Amniotic epithelial cell (primary cell): ENCODE data around the gene ORM2.
"Not testable (repeated sequence)": the region's sequence is repeated elsewhere in the genome, so short reads cannot be mapped to it uniquely, and the experiment has no call there.

Source experiments
- DNase-seq: peaks from one replicate; pipeline ENCODE4 v3.0.0-alpha.2; 2010; ENCODE audit warnings: low read depth

The ORM2 gene

DNA sequence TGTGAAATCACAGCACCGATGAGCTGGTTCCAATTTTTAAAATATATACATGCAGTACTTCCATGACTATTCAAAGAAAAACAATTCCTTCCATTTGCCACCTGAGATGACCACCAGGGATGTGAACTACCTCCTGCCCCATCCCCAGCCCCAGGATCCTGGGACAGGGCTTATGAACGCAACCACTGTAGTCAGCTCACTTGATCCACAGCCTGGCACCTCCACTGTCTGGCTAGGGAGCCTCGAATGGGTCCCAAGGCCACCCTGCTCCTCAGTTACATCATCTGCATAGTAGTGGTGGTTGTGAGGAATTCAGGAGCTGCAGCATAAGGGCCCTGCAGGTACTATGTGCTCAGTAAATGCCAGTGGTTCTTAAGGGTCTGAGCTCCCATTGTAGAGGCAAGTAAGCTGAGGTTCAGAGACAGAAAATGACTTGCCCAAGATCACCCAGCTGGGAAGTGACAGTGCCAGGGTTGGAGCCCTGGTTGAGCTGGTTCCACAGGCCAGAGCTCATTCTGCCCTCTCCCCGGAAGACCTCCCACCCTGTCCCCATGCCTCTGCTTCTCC, 2.9 kb downstream of the ORM2 start:
- DNase-seq: not testable (repeated sequence)

DNA sequence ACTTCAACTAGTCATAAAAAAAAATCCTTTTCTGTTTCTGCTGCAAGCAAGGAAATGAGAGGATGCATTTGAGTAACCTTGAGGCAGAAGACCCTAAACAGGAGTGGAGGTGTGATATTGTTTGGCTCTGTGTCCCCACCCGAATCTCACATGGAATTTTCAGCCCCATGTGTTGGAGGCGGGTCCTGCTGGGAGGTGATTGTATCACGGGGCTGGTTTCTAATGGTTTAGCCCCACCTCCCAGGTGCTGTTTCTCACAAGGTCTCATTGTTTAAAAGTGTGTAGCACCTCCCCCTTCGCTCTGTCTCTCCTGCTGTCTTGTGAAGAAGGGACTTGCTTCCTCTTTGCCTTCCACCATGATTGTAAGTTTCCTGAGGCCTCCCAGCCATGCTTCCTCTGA, 4.0 kb downstream of the ORM2 start:
- DNase-seq: not testable (repeated sequence)

DNA sequence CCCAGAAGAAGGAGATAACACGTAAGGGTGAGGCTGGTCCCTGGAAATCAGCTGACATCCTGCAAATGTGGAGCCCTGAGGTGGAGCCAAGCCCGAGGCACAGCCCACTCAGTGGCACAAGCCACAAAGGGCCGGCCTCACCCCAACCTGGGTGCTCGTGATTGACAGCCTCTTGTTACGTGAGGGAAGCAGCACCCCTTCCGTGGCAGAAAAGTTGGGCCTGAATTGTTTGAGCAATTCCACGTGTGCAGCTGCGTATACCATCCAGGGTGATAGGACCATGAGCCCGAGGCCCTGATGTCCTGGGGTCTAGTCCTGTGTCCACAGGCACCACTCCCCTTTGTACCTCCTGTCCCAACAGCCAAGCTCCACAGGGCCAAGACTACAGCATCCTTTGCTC, 4.8 kb downstream of the ORM2 start:
- DNase-seq: no peak

DNA sequence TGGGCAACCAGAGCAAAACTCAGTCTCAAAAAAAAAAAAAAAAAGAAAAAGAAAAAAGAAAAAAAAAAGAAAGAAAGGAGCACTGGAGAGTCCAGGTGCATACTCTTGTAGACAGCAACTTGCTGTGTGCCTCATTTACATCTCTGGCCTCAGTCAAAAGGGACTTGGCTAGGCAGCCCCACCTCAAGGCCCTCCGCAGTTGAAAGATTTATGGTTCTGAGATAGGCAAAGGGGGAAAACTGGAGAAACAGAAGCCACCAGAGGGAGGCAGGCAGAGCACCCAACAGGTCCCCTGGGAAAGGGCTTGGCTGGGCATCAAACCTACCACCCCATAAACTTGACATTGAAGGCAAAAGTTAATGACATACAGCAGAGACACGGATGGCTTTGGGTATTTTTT, 6.1 kb downstream of the ORM2 start:
- no peak for DNase-seq

DNA sequence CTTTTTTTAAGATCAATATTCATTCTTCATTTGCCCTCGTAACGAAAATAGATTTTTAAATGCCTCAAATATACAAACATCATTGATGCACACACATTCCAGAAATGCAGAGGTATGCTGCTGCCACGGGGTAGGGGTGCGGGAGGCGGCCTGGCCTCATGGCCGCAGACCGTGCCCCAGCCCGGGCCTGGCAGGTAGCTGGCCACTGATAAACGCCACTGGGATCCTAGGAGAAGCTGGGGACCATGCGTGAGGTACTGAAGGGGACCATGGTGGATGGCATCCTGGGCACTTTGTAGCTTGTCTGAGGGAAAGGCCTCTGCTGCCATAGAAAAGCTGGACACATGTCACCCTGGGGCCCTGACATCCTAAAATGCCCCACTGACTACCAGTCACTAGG, 6.5 kb downstream of the ORM2 start:
- no peak for DNase-seq

DNA sequence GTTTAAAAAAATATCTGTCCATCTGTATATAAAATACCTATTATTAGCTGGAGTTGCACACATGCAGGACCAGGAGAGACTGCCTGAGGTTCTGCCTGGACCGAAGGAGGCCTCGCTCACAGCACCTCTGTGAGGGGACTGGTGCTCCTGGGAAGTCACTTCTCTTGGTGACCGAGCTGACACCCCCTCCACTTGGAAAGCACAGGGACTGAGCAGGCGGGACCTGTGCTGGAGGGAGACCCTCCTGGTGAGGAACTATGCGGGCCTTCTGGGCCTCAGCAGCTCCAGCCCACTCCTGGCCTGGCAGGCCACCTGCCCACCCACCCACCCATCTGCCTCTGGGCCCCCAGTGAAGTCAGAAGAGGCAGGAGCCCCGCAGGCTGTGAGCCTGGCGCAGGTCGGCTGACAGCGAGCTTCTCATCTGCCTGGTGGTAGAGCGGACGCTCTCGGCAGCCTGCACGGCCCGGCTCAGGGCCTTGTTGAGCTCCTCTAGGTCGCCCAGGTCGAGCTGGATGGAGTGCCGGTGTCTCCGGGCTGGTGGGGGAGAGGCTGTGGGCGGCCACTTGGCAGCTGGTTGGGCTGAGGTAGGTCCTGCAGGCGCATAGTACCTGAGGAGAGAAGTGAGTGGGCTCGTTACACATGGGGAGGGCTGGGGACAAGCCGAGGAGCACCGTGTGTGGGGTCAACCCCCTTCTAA, 7.2 kb downstream of the ORM2 start:
- no peak for DNase-seq

DNA sequence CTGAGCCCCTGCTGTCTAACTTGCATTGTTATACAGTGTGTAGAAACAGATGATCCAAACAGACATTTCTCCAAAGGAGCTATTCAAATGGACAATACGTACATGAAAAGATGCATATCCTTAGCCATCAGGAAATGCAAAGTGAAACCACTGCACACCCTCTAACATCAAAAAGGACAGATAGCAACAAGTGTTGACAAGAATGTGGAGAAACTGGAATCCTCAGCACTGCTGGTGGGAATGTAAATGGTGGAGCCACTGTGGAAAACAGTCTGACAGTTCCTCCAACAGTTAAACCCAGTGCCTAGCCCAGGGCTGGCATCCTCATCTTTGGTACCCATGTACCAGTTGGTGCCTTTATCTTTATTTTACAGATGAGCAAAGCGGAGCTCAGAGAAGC, 8.5 kb downstream of the ORM2 start:
- DNase-seq: no peak

DNA sequence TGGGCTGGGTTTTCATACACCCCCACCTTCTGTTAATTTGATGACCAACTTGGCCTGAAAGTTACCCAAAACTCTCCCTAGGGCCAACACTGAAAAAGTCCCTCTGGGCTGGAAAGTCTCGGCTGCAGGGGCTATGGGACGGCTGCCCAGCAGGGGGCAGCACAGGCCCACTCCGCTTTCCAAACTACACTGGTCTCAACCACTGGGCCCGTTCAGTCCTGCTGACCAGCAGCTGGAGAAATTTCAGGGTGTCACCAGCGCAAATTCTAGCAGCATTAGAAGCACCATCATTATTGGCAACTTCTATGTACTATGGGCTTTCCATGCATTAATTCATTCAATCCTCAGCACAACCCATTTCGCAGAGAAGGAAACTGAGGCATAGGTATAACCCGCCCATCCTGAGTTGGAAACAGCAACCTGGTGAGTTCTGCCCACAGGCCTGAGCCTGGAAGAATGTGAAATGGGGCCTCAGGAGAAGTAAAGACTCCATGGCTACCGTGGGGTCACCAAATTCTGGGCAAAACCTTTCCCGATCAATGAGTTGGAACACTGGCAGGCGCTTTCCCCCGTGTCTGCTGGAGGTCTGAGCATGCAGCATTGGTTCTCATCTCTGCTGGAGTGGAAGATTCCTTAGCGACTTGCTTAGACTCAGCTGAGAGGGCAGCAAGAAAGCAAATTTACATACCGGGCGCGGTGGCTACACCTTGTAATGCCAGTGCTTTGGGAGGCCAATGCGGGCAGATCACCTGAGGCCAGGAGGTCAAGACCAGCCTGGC, 9.7 kb downstream of the ORM2 start:
- DNase-seq: peak; percentile 41

DNA sequence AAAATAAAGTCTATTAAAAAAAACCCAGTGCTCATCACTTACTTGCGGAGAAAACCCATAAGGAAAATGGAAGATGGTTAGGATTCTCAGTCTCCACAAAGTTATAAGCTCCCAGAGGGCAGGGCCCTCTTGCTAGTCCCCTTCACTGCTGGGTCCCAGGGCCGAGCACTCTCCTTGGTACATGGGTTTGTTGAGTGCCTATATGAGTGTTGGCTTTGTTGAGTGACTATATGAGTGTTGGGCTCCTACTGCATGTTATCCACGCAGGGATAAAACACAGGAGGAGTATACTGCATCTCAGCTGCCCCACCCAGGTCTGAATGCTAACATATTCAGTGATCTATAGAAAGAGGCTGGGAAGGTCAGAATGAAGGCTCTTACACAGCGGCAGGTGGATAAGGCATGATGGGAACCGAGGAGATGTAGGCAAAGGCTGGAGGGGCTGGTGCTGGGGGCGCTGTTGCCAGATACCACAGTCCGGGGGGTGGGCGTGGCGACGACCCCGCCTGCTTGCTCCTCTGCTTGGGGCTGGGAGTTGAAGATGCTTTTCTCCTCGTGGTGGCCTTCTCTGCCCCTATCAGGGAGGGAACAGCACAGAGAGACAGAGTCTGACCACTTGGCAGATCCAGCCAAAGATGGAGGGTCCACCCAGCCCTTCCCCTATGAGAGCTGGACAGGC, 11.6 kb downstream of the ORM2 start:
- no peak for DNase-seq

DNA sequence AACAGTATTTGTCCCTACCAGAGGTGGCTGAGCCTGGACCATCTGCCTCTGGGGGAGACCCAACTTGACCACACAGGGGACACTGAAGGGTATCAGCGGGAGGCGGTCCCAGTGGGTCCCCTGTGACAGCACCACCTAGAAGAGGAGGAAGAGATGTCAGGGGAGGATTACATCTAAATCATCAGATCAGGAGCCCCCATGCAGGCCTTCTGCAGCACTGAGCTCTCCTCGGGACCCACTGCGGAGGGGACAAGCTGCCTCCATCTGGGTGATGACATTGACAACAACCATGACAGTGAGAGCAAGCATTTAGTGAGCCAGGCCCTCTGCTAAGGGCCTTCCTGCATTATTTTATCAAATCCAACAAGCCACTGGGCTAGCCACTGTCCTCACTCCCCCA, 12.3 kb downstream of the ORM2 start:
- no peak for DNase-seq

DNA sequence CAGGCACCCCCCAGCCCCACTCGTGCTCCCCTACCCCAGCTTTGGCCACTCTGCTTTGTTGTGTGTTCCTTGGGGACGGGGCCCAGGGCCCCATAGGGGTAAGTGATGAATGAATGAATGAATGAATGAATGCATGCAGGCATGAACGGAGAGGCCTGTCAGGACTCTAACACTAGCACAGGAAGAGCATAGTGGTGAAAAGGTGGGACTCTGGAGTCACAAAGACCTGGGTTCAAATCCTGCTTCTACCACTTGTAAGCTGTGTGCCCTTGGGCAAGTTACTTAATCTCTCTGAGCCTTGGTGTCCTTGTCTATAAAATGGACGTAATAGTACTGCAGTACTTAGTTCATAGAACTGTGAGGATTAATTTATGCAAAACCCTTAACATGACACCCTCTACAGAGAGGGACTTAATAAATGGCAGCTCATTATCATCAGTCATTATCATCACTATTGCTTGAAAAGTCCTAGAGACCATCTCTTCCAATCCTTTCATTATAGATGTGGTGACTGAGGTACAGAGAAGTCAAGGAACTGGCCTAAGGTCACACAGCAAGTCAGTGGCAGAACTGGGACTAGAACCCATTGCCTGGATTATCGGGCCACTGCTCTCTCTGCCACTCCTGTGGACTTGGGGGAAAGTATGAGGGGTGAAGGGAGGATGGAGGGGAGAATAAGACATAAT, 13.2 kb downstream of the ORM2 start:
- no peak for DNase-seq

DNA sequence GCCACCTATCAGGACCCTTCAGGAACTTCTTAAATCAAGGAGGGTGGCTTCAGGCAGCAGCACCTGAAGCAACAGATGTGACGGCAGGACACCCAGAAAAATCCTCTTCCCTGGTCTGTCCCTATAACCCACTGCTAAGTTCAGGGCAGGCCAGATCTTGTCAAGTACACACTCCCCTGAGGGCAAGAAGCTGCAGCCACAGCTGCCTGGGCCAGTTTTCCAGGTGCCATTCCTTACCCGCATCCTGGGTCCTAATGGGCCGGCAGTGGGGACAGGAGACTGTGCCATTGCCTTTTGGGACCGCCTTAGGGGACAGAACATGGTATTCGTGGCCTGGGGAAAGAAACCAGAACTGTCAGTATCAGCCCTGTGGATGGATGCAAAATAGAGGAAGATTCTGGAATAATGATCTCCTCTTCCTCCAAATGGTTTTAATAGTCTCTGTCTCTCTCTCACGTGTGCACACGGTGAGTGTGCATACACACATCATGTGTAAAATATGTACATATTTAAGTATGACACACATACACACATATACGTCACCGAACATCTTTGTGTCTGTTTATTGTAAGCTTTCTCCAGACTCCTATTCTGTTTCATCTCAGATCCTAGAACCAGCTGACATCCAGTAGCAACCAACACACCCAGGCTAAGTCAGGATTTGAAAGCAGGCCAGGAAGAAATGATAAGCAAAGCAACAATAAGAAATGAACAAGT, 14.0 kb downstream of the ORM2 start:
- DNase-seq: peak; percentile 74

DNA sequence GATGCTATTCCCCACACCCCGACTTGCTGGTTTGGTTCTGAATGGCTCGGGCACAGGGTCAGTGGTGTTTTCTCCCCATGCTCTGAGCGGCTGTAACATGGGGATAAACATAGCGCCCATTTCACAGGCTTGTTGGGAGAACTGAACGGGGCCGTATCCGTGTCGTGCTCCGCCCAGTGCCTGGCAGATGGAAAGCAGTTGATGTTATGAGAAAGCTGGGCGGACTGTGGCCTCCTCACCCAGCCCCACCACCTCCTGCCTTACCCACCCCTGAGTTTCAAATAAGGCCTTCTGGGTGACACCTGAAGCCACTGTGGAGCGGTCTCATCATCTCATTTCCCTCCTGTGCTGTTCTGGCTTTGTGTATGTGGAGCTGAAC, 14.5 kb downstream of the ORM2 start:
- DNase-seq: no peak

DNA sequence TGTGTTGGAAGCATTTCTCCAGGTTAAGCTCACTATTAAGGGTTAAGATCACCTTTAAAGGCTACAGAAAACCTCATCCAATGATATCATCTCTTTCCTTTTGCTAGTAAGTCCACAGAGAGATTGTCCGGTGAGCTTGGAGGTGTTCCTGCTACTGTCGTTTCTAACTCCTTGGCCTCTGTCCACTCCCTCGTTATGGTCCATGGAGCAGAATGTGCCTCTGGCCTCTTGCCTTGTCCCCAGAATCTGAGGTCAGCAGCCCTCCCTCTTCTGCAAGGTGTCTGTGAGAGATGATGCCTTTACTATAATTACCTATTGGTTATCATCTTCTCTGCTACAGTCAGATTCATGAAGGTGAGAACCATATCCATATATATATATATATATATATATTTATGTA, 15.0 kb downstream of the ORM2 start:
- no peak for DNase-seq

DNA sequence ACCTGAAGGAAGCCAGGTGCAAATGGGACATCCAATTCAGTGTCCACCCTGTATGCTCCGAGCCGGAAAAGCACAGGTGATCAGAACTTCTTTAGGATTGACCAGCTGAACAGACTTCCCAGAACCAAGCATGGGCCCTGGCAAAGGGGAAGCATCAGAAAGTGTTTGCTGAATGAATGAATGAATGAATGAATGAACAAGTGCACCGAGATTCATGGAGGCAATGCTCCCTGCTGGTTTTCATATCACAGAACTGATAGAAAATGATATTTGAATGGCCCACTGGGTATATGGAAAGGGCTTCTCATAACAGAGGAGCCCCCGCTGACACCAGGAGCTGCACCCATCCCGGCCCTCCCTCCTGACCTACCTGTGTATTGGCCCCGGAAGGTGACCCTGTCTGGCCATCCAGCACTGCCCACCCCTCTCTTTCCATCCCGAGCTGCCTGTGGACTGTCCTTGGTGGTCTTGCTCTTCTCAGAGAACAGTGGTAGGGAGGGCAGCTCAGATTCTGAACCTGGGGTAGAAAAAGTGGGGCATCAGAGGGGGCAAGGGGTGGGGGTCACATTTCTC, 15.9 kb downstream of the ORM2 start:
- DNase-seq: no peak

DNA sequence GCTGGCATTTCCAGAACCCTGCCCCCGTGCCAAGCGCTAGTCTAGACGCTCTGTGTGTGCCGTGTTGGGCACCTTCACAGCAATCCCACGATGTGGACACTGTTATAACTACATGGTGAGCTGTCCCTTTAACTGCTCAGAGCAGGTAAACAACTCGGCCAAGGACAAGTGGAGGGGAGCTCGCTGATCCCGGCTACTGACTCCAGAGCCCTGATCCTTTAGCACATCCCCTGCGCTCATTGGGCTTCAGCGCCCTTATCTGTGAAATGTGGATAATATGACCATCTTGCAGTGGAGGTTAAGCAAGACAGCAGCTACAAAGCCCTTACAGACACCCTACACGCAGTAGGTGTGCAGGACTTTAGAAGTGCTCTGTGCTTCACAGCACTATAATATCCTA, 16.5 kb downstream of the ORM2 start:
- no peak for DNase-seq

DNA sequence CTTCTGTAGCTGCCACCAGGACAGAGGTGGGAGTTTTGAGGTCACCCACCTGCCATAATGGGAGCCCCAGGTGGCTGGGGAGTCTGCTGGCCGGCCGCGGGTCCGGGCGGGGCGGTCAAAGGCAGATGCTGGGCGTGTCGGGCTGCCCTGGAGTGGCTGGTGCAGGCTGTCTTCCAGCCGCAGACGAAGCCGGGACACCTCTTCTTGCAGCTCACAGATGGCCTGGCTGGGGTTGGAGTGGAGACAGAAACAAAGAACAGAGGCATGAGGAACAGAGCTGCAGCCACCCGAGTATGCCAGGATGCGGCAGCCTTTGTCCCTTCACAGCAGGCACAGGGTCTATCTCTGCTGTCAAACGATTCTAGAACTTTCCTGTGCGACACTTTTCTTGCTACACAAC, 18.0 kb downstream of the ORM2 start:
- no peak for DNase-seq

DNA sequence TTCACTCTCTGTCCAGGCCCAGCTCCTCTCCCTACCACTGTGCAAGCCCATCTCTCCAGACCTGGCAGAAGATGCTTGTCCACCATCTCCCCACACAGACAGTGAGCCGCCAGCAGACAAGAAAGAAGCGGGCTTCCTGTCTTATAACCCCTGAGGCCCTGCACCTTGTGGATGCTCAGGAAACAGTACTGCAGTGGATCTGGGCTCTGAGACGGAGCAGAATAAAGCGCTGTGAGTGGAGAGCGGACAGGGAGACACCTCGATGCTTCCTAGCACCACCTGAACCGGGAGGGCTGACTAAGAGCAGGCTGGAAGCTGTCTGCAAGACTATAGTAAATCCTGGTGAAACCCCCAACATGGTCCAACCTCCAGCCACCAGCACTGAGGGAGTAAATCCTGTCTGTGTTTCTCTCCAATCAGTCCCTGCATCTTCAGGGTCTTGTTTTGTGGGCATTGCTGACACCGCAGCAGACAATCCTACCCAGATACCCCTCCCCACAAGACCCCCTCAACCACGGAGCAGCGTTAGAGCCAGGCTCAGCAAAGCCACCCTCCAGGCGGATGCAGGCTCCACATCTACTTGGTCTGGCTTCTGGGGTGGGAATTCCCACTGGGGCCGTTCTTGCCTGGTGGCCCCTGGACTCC, 18.7 kb downstream of the ORM2 start:
- DNase-seq: no peak

DNA sequence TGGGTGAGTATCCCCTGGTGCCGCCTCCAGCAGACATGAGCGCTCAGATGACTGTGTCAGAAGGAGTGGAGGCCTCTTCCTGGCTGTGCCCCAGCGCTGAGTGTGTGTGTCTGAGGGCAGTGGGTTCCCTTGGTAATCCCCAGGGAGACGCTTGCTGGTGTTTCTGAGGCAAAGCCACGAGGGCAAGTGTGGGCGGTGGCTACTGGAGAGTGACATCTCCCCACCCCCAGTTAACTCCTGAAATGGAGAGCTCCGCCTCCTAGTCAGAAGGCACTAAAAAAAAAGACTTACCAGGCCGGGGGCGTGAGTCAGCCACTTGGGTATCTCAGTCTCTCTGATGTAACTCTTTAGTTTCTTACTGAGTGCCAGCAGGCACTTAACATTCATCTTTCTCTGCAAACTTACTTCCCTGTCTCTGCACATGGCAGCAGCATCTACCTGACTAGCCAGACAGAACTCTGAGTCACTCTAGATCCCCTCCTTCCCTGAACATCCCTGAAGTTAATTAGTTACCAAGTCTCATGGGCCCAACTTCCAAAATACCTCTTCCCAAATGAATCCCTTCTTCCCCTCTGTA, 19.3 kb downstream of the ORM2 start:
- peak; percentile 100 for DNase-seq

DNA sequence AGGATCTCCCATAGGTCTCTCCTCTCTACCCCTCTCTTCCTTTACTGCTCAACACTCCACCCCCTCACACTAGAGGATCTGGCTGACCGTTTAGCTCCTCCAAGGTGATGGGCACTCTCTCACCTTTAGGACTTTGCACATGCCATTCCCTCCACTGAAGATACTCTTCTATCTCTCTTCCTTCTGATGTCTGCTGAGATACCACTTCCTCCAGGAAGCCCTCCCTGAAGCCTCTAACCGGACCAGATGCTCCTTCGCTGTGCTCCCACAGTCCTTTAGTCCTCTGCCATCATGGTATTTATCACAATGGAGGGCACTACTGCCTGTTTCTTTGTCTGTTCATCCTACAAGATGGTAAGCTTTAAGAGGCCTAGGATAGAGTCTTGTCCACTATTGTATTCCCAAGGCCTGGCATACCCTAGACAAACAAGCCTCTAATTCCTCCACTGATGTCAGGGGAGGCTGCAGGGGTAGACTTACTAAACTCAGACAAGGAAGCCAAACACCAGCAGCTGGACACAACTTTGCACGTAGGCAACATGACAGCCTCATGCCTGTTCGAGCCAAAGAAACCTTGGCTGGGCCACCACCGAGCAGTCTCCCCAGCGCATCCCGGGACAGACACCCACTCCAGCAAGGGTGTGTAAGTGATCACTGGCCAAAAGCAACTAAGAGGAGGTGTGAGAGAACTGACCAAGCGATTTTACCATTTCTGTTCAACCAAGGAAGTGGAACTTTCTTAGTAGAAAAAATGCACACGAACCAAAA, 20.2 kb downstream of the ORM2 start:
- DNase-seq: no peak
